Kidney (tissue), 14 donors: ENCODE measurements around the gene TRNP1. TPM values are rescaled to one million over a fixed set of nuclear protein-coding genes. Genes with fewer than 3 reads are reported as not detected.

Experiments used
- DNase-seq, 5 donors: peaks; one replicate each; pipeline ENCODE4 v3.0.0-alpha.2; 2013 to 2020
- FAIRE-seq: peaks from 2 replicates; lab custom pipeline; 2012; peaks lifted over from hg19 to GRCh38; lab: Jason Lieb, UNC
- H3K27ac ChIP-seq, 2 donors: one replicate each; pipeline ENCODE4 v1.7.0; 2013; ENCODE audit warnings: low read depth in 2 of 2, low read length in 2 of 2, inconsistent platforms in 1 of 2
- H3K27me3 ChIP-seq: one replicate; pipeline ENCODE4 v1.7.1; 2013; ENCODE audit warnings: low read length, inconsistent platforms; ENCODE audit not compliant: control insufficient read depth, insufficient read depth
- H3K36me3 ChIP-seq, 3 donors: one replicate each; pipeline versions ENCODE4 v1.7.0 to v1.7.1; 2013; ENCODE audit warnings: low read length in 3 of 3, control low read depth in 1 of 3, inconsistent platforms in 1 of 3; ENCODE audit not compliant: insufficient read depth in 3 of 3, control insufficient read depth in 2 of 3
- H3K4me1 ChIP-seq, 3 donors: one replicate each; pipeline versions ENCODE4 v1.7.0 to v1.7.1; 2013; ENCODE audit warnings: low read length in 3 of 3, inconsistent platforms in 1 of 3, low read depth in 1 of 3; ENCODE audit not compliant: control insufficient read depth in 2 of 3, insufficient read depth in 2 of 3
- H3K4me3 ChIP-seq, 3 donors: one replicate each; pipeline versions ENCODE4 v1.7.0 to v1.8.1; 2013; ENCODE audit warnings: low read length in 3 of 3, control low read depth in 1 of 3, inconsistent platforms in 1 of 3
- H3K9ac ChIP-seq, 3 donors: one replicate each; pipeline versions ENCODE4 v1.7.0 to v1.7.1; 2013; ENCODE audit warnings: low read length in 3 of 3, control low read depth in 1 of 3, inconsistent platforms in 1 of 3
- H3K9me3 ChIP-seq, 3 donors: one replicate each; pipeline versions ENCODE4 v1.7.0 to v1.7.1; 2013; ENCODE audit warnings: low read length in 3 of 3, control low read depth in 1 of 3, inconsistent platforms in 1 of 3; ENCODE audit not compliant: control insufficient read depth in 2 of 3, insufficient read depth in 1 of 3
- intact Hi-C: fragments of 100-400 bp; cut with DNase I; formaldehyde crosslinking; loops from one replicate; pipeline ENCODE4 v1.11.1; 2022
- polyA plus RNA-seq: library from polyadenylated mRNA; stranded (reverse); fragments of 350-450 nt; fragmentation: Illumina TruSeq; extraction: RNeasy Lipid Tissue Mini Kit (QIAGEN cat#74804); gene quantifications from one replicate; pipeline ENCODE4 v1.2.3, GENCODE V29; 2014; ENCODE audit warnings: low read depth, low replicate concordance; ENCODE audit not compliant: insufficient read depth
- total RNA-seq: library from RNA; stranded (reverse); fragmentation: NEBNext Ultra II Directional; extraction: Animal tissue kit (Norgen Biotek cat#: 25700); gene quantifications from one replicate; pipeline ENCODE4 v1.2.1, GENCODE V29; 2021
- TF ChIP-seq, protein P1 (sequence below): IDR thresholded peaks from 3 replicates; pipeline ENCODE4 v1.5.1; 2012; ENCODE audit warnings: mild to moderate bottlenecking, moderate library complexity, borderline replicate concordance; ENCODE audit not compliant: insufficient read depth; ENCODE audit errors: extremely low read depth
- donor health status: control.
- donor health status: control.
- donor health status: control.
- donor health status: control.
- donor health status: control.
- donor health status: DM: yes; HTN: yes; CAD: no.
- donor health status: Normal renal cell carcinoma (clear cell type).

TRNP1 gene
- total and polyA plus RNA-seq, 2 donors from 2014 or later, result 33.0 to 38.3 TPM

GRCh38 chr1:27038020-27038419 is 44.5 kb downstream of the TRNP1 start:
- Histone ChIP-seq H3K9me3 (no peaks in the 10 kb centered on the region), H3K4me3 (no peak overlapping the region), H3K4me1 (peaks cover 0 to 4% (median 0%) of the 10 kb centered on the region in 3 donors), H3K36me3 (no peaks in the 10 kb centered on the region), H3K9ac (no peak overlapping the region), H3K27me3 (no peaks in the 10 kb centered on the region), H3K27ac (no peak overlapping the region)
- intact Hi-C loops, result no loop called here
- TF ChIP-seq, protein P1, sequence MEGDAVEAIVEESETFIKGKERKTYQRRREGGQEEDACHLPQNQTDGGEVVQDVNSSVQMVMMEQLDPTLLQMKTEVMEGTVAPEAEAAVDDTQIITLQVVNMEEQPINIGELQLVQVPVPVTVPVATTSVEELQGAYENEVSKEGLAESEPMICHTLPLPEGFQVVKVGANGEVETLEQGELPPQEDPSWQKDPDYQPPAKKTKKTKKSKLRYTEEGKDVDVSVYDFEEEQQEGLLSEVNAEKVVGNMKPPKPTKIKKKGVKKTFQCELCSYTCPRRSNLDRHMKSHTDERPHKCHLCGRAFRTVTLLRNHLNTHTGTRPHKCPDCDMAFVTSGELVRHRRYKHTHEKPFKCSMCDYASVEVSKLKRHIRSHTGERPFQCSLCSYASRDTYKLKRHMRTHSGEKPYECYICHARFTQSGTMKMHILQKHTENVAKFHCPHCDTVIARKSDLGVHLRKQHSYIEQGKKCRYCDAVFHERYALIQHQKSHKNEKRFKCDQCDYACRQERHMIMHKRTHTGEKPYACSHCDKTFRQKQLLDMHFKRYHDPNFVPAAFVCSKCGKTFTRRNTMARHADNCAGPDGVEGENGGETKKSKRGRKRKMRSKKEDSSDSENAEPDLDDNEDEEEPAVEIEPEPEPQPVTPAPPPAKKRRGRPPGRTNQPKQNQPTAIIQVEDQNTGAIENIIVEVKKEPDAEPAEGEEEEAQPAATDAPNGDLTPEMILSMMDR, result no peak
- FAIRE-seq, result no peak
- DNase-seq, result no peak

DNA sequence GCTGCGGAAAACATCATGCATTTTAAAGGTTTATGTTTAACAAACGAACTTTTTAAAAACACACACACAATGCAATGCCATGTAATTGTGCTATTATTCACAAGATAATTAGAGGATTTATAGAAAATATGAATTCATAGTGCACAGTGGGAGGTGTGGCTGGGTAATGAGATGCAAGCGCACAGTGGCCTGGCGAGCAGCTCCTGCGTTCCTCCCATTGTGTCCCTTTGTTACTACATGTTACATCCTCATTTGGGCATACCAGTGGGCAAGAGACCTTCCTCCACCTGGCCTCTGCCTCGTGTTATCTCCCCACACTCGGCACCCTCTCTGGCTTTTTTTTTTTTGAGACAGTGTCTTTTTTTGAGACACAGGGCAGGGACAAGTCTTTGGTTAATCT is 49.2 kb downstream of the TRNP1 start:
- intact Hi-C loops, result no loop called here
- Histone ChIP-seq H3K36me3 (no peaks in the 10 kb centered on the region), H3K4me3 (no peak overlapping the region), H3K9me3 (no peaks in the 10 kb centered on the region), H3K27ac (no peak overlapping the region), H3K4me1 (peaks cover 0 to 5% (median 0%) of the 10 kb centered on the region in 3 donors), H3K9ac (no peak overlapping the region), H3K27me3 (no peaks in the 10 kb centered on the region)
- TF ChIP-seq, protein P1, result no peak
- DNase-seq, result no peak
- no peak for FAIRE-seq

DNA sequence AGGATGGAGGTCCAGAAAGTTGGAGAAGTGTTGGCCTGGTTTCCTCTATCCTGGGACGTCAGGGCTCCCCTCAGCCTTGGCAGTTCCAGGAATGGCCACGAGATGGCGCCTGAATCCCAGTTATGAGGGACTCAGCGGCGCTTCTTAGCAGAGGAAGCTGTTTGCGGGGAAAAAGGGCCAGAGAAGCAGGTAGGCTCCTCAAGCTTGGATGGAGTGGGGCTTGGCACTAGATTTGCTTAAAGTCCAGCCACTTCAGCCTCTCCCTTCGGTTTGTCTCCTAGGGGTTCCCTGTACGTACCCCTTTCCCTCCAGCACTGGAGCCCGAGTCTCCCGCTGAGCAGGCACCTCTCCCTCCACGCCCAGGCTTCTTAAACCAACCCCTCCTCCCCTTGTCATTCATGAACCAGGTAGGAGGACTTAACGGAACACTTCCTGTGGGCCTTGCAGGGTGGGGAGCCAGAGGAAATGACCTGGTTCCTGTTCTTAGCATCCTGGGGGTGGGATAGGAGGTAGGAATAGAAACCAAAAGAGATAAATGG is 51.2 kb downstream of the TRNP1 start:
- Histone ChIP-seq H3K9me3 (no peaks in the 10 kb centered on the region), H3K36me3 (no peaks in the 10 kb centered on the region), H3K9ac (no peak overlapping the region), H3K27ac (no peak overlapping the region), H3K4me3 (peak overlapping the region in 1 of 3 donors; percentile 15), H3K27me3 (no peaks in the 10 kb centered on the region), H3K4me1 (peaks cover 0 to 5% (median 0%) of the 10 kb centered on the region in 3 donors)
- TF ChIP-seq, protein P1, result peak; percentile 99
- intact Hi-C loops, result loop anchor here (5.0 kb wide), 1 partner anchor 48 kb away; no protein-coding TSS in a partner anchor
- DNase-seq (peak; percentile 87 to 93 (median 91)), FAIRE-seq (no peak)
